K562 (cell line): ENCODE measurements around the gene MPST. TPM values are rescaled to one million over a fixed set of nuclear protein-coding genes. Genes with fewer than 3 reads are reported as not detected.

Experiments used
- ATAC-seq: fragments of 200-7000 bp; cut with Tn5 transposase; 3 replicates; pipeline ENCODE4 v1.9.1; 2020; ENCODE audit warnings: moderate library complexity
- BruUV-seq: library from RNA; stranded (reverse); fragments of 400-500 nt; replicated peaks from 2 replicates; lab custom pipeline; 2021; lab: Mats Ljungman, UMichigan
- CTCF ChIA-PET: fragments of 300-600 bp; formaldehyde crosslinking; extraction: SDS; loops from one replicate; lab custom pipeline; 2021; ENCODE audit warnings: low intra/inter-chr PET ratio; lab: Yijun Ruan, JAX
- POLR2A ChIA-PET: fragments of 300-600, 350-650 bp; sonication (Branson Sonifier 250); formaldehyde crosslinking; extraction: SDS; loops from one replicate; lab custom pipeline; 2021; ENCODE audit warnings: antibody characterized with exemption, inconsistent platforms; lab: Yijun Ruan, JAX
- DNase-seq, 4 experiments: peaks; one replicate each; pipeline versions ENCODE4 v3.0.0 to v3.0.0-alpha.2; 2011 to 2018; ENCODE audit warnings: low spot score in 3 of 4, mixed read lengths in 3 of 4; ENCODE audit errors: extremely low read depth in 1 of 4
- FAIRE-seq: peaks from 2 replicates; lab custom pipeline; 2011; peaks lifted over from hg19 to GRCh38; lab: Jason Lieb, UNC
- H2AFZ ChIP-seq: 2 replicates; pipeline ENCODE4 v1.6.0; 2011; ENCODE audit warnings: low read depth, low read length, control low read depth, inconsistent platforms
- H3K27ac ChIP-seq: fragments of 200-600 bp; 3 replicates; pipeline ENCODE4 v1.8.0; 2011; ENCODE audit warnings: low read depth, mild to moderate bottlenecking, control low read depth, inconsistent platforms, low read length, moderate library complexity, mixed read lengths; ENCODE audit errors: extremely low read depth
- H3K27me3 ChIP-seq, 2 experiments: fragments of 300-600 bp in 1 of 2; 2 replicates in 1 of 2; 3 replicates in 1 of 2; pipeline versions ENCODE4 v1.6.0 to v1.8.0; 2011; ENCODE audit warnings: inconsistent platforms in 2 of 2, low read length in 2 of 2, mild to moderate bottlenecking in 1 of 2, mixed read lengths in 1 of 2, moderate library complexity in 1 of 2; ENCODE audit not compliant: control insufficient read depth in 2 of 2, insufficient read depth in 2 of 2
- H3K36me3 ChIP-seq: fragments of 300-600 bp; 3 replicates; pipeline ENCODE4 v1.8.0; 2011; ENCODE audit warnings: mild to moderate bottlenecking, low read length, inconsistent platforms; ENCODE audit not compliant: control insufficient read depth, insufficient read depth
- H3K4me1 ChIP-seq, 2 experiments: fragments of 200-600 bp in 1 of 2; replicated peaks in 1 of 2; 2 replicates in 1 of 2; 3 replicates in 1 of 2; pipeline versions ENCODE4 v1.5.1 to v1.8.0; 2011; ENCODE audit warnings: inconsistent platforms in 2 of 2, low read length in 2 of 2, mild to moderate bottlenecking in 1 of 2, mixed read lengths in 1 of 2, moderate library complexity in 1 of 2; ENCODE audit not compliant: control insufficient read depth in 2 of 2, insufficient read depth in 2 of 2
- H3K4me2 ChIP-seq: 2 replicates; pipeline ENCODE4 v1.6.1; 2011; ENCODE audit warnings: low read length, control low read depth, inconsistent platforms, mixed read lengths; ENCODE audit not compliant: insufficient read depth
- H3K4me3 ChIP-seq: fragments of 200-600 bp; sonication (generic), shearing (Covaris generic); 2 replicates; pipeline ENCODE4 v1.5.1; 2016; ENCODE audit warnings: control low read depth, inconsistent platforms
- H3K79me2 ChIP-seq: fragments of 200-600 bp; 3 replicates; pipeline ENCODE4 v1.8.0; 2011; ENCODE audit warnings: low read length, inconsistent platforms; ENCODE audit not compliant: control insufficient read depth, insufficient read depth
- H3K9ac ChIP-seq, 2 experiments: 2 replicates each; pipeline versions ENCODE4 v1.6.0 to v1.6.1; 2011; ENCODE audit warnings: low read depth in 2 of 2, low read length in 2 of 2, control low read depth in 1 of 2, inconsistent platforms in 1 of 2, mild to moderate bottlenecking in 1 of 2, mixed read lengths in 1 of 2; ENCODE audit not compliant: insufficient read depth in 1 of 2
- H3K9me1 ChIP-seq: one replicate; pipeline ENCODE4 v1.6.0; 2011; ENCODE audit warnings: inconsistent platforms, mild to moderate bottlenecking, low read length, moderate library complexity; ENCODE audit not compliant: control insufficient read depth, insufficient read depth
- H3K9me3 ChIP-seq: replicated peaks from 2 replicates; pipeline ENCODE4 v1.5.1; 2011; ENCODE audit warnings: low read depth, low read length, inconsistent platforms; ENCODE audit not compliant: control insufficient read depth, insufficient read depth
- H4K20me1 ChIP-seq: replicated peaks from 2 replicates; pipeline ENCODE4 v1.6.1; 2011; ENCODE audit warnings: low read length, inconsistent platforms, mixed read lengths; ENCODE audit not compliant: control insufficient read depth, insufficient read depth
- ASH1L ChIP-seq: fragments of 450-650 bp; IDR thresholded peaks from 2 replicates; pipeline ENCODE4 v1.6.1; 2018; ENCODE audit warnings: borderline replicate concordance, mild to moderate bottlenecking, low read depth; ENCODE audit not compliant: partially characterized antibody
- CHD4 ChIP-seq: fragments of 200-600 bp; sonication (generic); IDR thresholded peaks from 3 replicates; pipeline ENCODE4 v1.6.1; 2012; ENCODE audit warnings: low read depth, mild to moderate bottlenecking, mixed read lengths, low read length, inconsistent platforms; ENCODE audit not compliant: insufficient read depth, insufficient replicate concordance, poor library complexity, severe bottlenecking
- CUX1 ChIP-seq: fragments of 200-800 bp; sonication (Bioruptor generic); IDR thresholded peaks from 2 replicates; pipeline ENCODE4 v1.6.1; 2016; ENCODE audit warnings: missing genetic modification characterization, missing compliant biosample characterization
- MXD1 ChIP-seq: fragments of 250-450 bp; sonication (Bioruptor Pico); IDR thresholded peaks from 2 replicates; pipeline ENCODE4 v1.8.0; 2021; ENCODE audit warnings: borderline replicate concordance, mild to moderate bottlenecking, moderate library complexity; ENCODE audit not compliant: poor library complexity, severe bottlenecking
- PHTF2 ChIP-seq: fragments of 250-450 bp; sonication (Bioruptor Pico); IDR thresholded peaks from 2 replicates; pipeline ENCODE4 v1.5.0; 2021; ENCODE audit warnings: mild to moderate bottlenecking
- PRMT5 ChIP-seq: sonication (generic); formaldehyde crosslinking; IDR thresholded peaks from 2 replicates; pipeline ENCODE4 v1.5.0; 2020; ENCODE audit warnings: missing genetic modification reagents
- TAF7 ChIP-seq: fragments of 450-650 bp; IDR thresholded peaks from 2 replicates; pipeline ENCODE4 v1.6.1; 2016; ENCODE audit warnings: missing genetic modification characterization, missing compliant biosample characterization
- ZBTB43 ChIP-seq: sonication (generic); formaldehyde crosslinking; IDR thresholded peaks from 2 replicates; pipeline ENCODE4 v1.8.0; 2023; ENCODE audit warnings: mild to moderate bottlenecking, missing genetic modification reagents
- ZNF408 ChIP-seq: fragments of 250-450 bp; sonication (Bioruptor Pico); IDR thresholded peaks from 2 replicates; pipeline ENCODE4 v1.4.0; 2020; ENCODE audit warnings: low read depth, mild to moderate bottlenecking, moderate library complexity
- ZNF431 ChIP-seq: sonication (generic); formaldehyde crosslinking; IDR thresholded peaks from 2 replicates; pipeline ENCODE4 v1.8.0; 2022; ENCODE audit warnings: mild to moderate bottlenecking, missing genetic modification reagents
- WGBS: fragments of 100-300 bp; shearing (Covaris generic); methylation state at CpG from one replicate; pipeline ENCODE4 v1.1.6; 2016; ENCODE audit warnings: low coverage, mixed read lengths; ENCODE audit not compliant: insufficient coverage; ENCODE audit errors: missing lambda C conversion rate; 5-methylcytosine and 5-hydroxymethylcytosine counted together
- in situ Hi-C: fragments of 300-500 bp; cut with MboI; formaldehyde crosslinking; loops from 4 replicates; pipeline ENCODE4 v1.15.0; 2018; ENCODE audit warnings: inconsistent platforms, mixed read lengths
- intact Hi-C: fragments of 100-400 bp; cut with micrococcal nuclease; formaldehyde crosslinking; loops from 2 replicates; pipeline ENCODE4 v1.14.2; 2022
- polyA plus RNA-seq, 8 experiments: library from polyadenylated mRNA; depleted of rRNA in 4 of 8; stranded (reverse) in 5 of 8; unstranded in 3 of 8; fragments of >200 nt; fragmentation: Nextera tagmentation in 2 of 8; fragmentation: Illumina TruSeq in 1 of 8; extraction: Ambion mirVana in 2 of 8; extraction: Trizol in 1 of 8; gene quantifications; 2 replicates each; pipeline versions ENCODE4 v1.2.1 to v1.2.3, GENCODE V29; 2011 to 2014; ENCODE audit warnings: inconsistent platforms in 1 of 8, missing spikeins in 1 of 8
- total RNA-seq, 7 experiments: library from RNA; depleted of rRNA in 6 of 7; stranded (reverse); fragments of >200 nt in 6 of 7; fragmentation: Illumina TruSeq in 2 of 7; extraction: Trizol in 2 of 7; gene quantifications; 2 replicates each; pipeline versions ENCODE4 v1.2.1 to v1.2.3, GENCODE V29; 2011 to 2021; ENCODE audit warnings: low replicate concordance in 1 of 7
- TF ChIP-seq, protein P1 (sequence below): fragments of 450-650 bp; formaldehyde crosslinking; IDR thresholded peaks from 2 replicates; pipeline ENCODE4 v1.4.0; 2022; ENCODE audit warnings: missing genetic modification characterization

MPST gene
- total and polyA plus RNA-seq, 9 of the 15 experiments (the other 6 are each of a cell fraction or from before 2014, with no cell fraction given) = 0.65 to 104 (median 24.3) TPM

DNA sequence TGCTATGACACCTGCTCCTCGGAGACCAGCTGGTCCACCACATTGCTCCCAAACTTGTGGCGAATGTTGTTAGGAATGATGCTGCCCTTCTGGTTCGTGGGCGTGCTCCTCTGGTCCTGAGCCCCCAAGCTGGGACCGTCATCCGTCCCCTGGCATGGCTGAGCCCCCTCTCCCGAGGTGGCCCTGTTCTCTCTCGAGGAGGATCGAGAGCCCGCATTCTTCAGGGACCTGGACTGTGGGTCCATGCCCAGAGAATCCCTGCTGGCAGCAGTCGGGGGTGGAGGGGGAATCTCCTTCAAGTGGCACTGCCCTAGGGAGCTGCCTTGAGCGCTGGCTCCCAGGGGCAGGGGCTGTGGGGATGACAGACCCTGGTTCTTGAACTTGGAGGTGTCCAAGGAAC, 17.7 kb upstream of the MPST start (continued):
- no peak for TF ChIP-seq PRMT5 (CRISPR knock-in tag)
- TF ChIP-seq MXD1 (CRISPR knock-in tag) = no peak
- TF ChIP-seq CHD4 = no peak
- no peak for TF ChIP-seq ZNF431 (CRISPR knock-in tag)

DNA sequence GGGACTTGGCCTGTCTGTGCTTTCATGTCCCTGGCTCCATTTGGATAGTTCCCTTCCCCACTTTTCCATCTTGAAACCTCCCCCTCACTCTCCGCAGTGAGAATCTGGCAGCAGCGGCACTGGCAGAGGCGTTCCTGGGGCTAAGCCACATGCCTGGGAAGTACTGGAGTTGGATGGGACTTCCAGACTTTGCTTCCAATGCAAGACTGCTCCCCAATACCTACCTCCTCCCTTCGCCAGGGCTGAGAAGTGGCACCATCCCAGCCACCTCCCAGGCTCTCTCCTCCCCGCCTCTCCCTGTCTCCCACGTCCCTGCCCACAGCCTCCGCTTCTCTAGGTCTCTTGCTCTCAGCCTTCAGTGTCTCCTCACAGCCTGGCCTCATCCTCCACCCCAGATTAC, 16.9 kb upstream of the MPST start:
- POLR2A ChIA-PET = interaction anchor here (0.5 to 0.7 kb wide), 2 partner anchors 10 to 24 kb away, joined by 3 read pairs; no protein-coding TSS in a partner anchor
- intact Hi-C loops = no loop called here
- no peak for ATAC-seq
- CTCF ChIA-PET = no interaction called here
- no peaks in the 10 kb centered on the region for H3K36me3 ChIP-seq
- WGBS = 36% methylated on average over 6 of the region's 7 CpGs
- peaks cover 2 to 10% of the 10 kb centered on the region in 2 experiments; a peak in 2 of 5 replicates for H3K27me3 ChIP-seq
- peaks cover 2 to 8% of the 10 kb centered on the region in 2 experiments; a peak in 3 of 5 replicates for H3K4me1 ChIP-seq
- no peaks in the 10 kb centered on the region for H3K79me2 ChIP-seq
- in situ Hi-C loops = no loop called here
- H3K9me1 ChIP-seq = no peaks in the 10 kb centered on the region
- H3K4me2 ChIP-seq = no peak overlapping the region
- FAIRE-seq = no peak
- DNase-seq = no peak
- no peak overlapping the region for H3K9ac ChIP-seq
- no peak overlapping the region for H3K27ac ChIP-seq
- H2AFZ ChIP-seq = no peak overlapping the region
- H4K20me1 ChIP-seq = no peaks in the 10 kb centered on the region
- no peak overlapping the region for H3K4me3 ChIP-seq
- no TSS peak for BruUV-seq
- no peaks in the 10 kb centered on the region for H3K9me3 ChIP-seq
- TF ChIP-seq PHTF2 (no peak), ASH1L (no peak), ZNF408 (CRISPR knock-in tag) (no peak), ZBTB43 (CRISPR knock-in tag) (no peak), TAF7 (tag) (no peak), CUX1 (no peak)
- TF ChIP-seq, protein P1, sequence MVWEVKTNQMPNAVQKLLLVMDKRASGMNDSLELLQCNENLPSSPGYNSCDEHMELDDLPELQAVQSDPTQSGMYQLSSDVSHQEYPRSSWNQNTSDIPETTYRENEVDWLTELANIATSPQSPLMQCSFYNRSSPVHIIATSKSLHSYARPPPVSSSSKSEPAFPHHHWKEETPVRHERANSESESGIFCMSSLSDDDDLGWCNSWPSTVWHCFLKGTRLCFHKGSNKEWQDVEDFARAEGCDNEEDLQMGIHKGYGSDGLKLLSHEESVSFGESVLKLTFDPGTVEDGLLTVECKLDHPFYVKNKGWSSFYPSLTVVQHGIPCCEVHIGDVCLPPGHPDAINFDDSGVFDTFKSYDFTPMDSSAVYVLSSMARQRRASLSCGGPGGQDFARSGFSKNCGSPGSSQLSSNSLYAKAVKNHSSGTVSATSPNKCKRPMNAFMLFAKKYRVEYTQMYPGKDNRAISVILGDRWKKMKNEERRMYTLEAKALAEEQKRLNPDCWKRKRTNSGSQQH (CRISPR knock-in tag) = no peak
